ENCODE data around the gene RCN1. TPM values are rescaled to one million over a fixed set of nuclear protein-coding genes. Genes with fewer than 3 reads are reported as not detected.

RCN1 gene
- total and polyA plus RNA-seq, 9 of the 15 experiments (the other 6 are each of a cell fraction or from before 2014, with no cell fraction given) = 2.1 to 8.7 (median 7.2) TPM

DNA sequence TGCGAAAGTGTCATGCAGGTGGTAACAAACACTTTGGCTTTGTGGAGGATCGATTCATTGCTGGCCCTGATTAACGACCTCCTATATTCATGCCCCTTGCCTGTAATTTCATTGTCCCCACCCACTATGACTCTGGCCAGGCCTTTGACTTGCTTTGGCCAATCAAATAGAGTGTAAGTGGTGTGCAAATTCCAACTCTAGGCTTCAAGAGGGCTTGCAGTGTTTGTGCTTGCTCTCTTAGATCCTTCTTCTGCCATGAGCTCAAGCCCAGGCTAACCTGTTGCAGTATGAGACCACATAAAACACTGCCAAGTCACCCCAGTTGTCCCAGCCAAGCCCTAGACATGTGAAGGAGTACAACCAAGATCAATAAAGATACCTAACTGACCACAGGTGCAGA is 48.0 kb downstream of the RCN1 start:
- FAIRE-seq = no peak
- Histone ChIP-seq H3K4me1 (replicated peaks in 1 of 2; ENCODE audit: control insufficient read depth in 2 of 2, insufficient read depth in 2 of 2, low read length in 2 of 2) (no peaks in the 10 kb centered on the region), H3K79me2 (ENCODE audit: control insufficient read depth, insufficient read depth, low read length) (no peaks in the 10 kb centered on the region), H3K9me3 (replicated peaks; ENCODE audit: control insufficient read depth, insufficient read depth, low read depth, low read length) (no peaks in the 10 kb centered on the region), H3K9me1 (ENCODE audit: control insufficient read depth, insufficient read depth, low read length) (no peaks in the 10 kb centered on the region), H3K27me3 (ENCODE audit: control insufficient read depth in 2 of 2, insufficient read depth in 2 of 2, low read length in 2 of 2) (no peaks in the 10 kb centered on the region), H3K27ac (ENCODE audit: extremely low read depth, low read depth, low read length) (no peak overlapping the region), H3K9ac (ENCODE audit: insufficient read depth in 1 of 2, low read depth in 2 of 2, low read length in 2 of 2) (no peak overlapping the region), H3K4me3 (no peak overlapping the region), H3K36me3 (ENCODE audit: control insufficient read depth, insufficient read depth, low read length) (no peaks in the 10 kb centered on the region), H2AFZ (ENCODE audit: low read depth, low read length) (no peak overlapping the region), H4K20me1 (replicated peaks; ENCODE audit: control insufficient read depth, insufficient read depth, low read length) (no peaks in the 10 kb centered on the region), H3K4me2 (ENCODE audit: insufficient read depth, low read length) (no peak overlapping the region)
- no peak for DNase-seq (ENCODE audit: extremely low read depth in 1 of 4, low spot score in 3 of 4)
- 0% methylated on average over 3 of the region's 3 CpGs for WGBS (ENCODE audit: insufficient coverage, low coverage, missing lambda C conversion rate)
- no TSS peak for BruUV-seq (replicated peaks)
- in situ Hi-C loops (cut with MboI) (no loop called here), intact Hi-C loops (cut with micrococcal nuclease) (no loop called here)
- ChIA-PET POLR2A (no interaction called here), CTCF (ENCODE audit: low intra/inter-chr PET ratio) (no interaction called here)
- no peak for ATAC-seq
- TF ChIP-seq ESRRB (CRISPR knock-in tag; IDR thresholded peaks at IDR 0.05; ENCODE audit: borderline replicate concordance) (no peak), PHF20 (IDR thresholded peaks at IDR 0.05; ENCODE audit: partially characterized antibody) (no peak), ZNF354B (CRISPR knock-in tag; IDR thresholded peaks at IDR 0.05) (no peak), RBM17 (IDR thresholded peaks at IDR 0.05; ENCODE audit: borderline replicate concordance, low read depth, low read length) (no peak), KHSRP (IDR thresholded peaks at IDR 0.05) (no peak), ZNF79 (CRISPR knock-in tag; IDR thresholded peaks at IDR 0.05; ENCODE audit: low read depth) (no peak), BCOR (IDR thresholded peaks at IDR 0.05) (no peak), ZNF77 (CRISPR knock-in tag; IDR thresholded peaks at IDR 0.05) (no peak), MED1 (CRISPR knock-in tag; IDR thresholded peaks at IDR 0.05; ENCODE audit: borderline replicate concordance) (no peak), NFIC (IDR thresholded peaks at IDR 0.05) (no peak), MYBL2 (IDR thresholded peaks at IDR 0.05; ENCODE audit: low read depth) (no peak), MYBL2 (CRISPR knock-in tag; IDR thresholded peaks at IDR 0.05; ENCODE audit: borderline replicate concordance) (no peak)
- TF ChIP-seq, protein P1, sequence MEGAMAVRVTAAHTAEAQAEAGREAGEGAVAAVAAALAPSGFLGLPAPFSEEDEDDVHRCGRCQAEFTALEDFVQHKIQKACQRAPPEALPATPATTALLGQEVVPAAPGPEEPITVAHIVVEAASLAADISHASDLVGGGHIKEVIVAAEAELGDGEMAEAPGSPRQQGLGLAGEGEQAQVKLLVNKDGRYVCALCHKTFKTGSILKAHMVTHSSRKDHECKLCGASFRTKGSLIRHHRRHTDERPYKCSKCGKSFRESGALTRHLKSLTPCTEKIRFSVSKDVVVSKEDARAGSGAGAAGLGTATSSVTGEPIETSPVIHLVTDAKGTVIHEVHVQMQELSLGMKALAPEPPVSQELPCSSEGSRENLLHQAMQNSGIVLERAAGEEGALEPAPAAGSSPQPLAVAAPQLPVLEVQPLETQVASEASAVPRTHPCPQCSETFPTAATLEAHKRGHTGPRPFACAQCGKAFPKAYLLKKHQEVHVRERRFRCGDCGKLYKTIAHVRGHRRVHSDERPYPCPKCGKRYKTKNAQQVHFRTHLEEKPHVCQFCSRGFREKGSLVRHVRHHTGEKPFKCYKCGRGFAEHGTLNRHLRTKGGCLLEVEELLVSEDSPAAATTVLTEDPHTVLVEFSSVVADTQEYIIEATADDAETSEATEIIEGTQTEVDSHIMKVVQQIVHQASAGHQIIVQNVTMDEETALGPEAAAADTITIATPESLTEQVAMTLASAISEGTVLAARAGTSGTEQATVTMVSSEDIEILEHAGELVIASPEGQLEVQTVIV (CRISPR knock-in tag; IDR thresholded peaks at IDR 0.05; ENCODE audit: borderline replicate concordance) = no peak
- TF ChIP-seq, protein P2, sequence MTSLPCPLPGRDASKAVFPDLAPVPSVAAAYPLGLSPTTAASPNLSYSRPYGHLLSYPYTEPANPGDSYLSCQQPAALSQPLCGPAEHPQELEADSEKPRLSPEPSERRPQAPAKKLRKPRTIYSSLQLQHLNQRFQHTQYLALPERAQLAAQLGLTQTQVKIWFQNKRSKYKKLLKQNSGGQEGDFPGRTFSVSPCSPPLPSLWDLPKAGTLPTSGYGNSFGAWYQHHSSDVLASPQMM (CRISPR knock-in tag; IDR thresholded peaks at IDR 0.05) = no peak
